Ovary (tissue), 9 donors: ENCODE results near the gene HCRTR1. TPM values are rescaled to one million over a fixed set of nuclear protein-coding genes. Genes with fewer than 3 reads are reported as not detected.

Source experiments
- DNase-seq, 5 donors: peaks; one replicate each; pipeline ENCODE4 v3.0.0-alpha.2; 2019 to 2020
- H3K27ac ChIP-seq, 2 donors: fragments of 200-600 bp; one replicate each; pipeline versions ENCODE4 v1.5.1 to v1.8.0; 2019 to 2022
- H3K27me3 ChIP-seq: fragments of 200-600 bp; one replicate; pipeline ENCODE4 v1.8.0; 2022
- H3K36me3 ChIP-seq: fragments of 200-600 bp; sonication (generic); one replicate; pipeline ENCODE4 v1.5.1; 2019
- H3K4me1 ChIP-seq: one replicate; pipeline ENCODE4 v1.8.1; 2013; ENCODE audit warnings: mild to moderate bottlenecking, moderate library complexity; ENCODE audit not compliant: insufficient read depth
- H3K4me3 ChIP-seq: fragments of 200-600 bp; sonication (generic); one replicate; pipeline ENCODE4 v1.5.1; 2017
- H3K9me3 ChIP-seq, 2 donors: fragments of 200-600 bp in 1 of 2; sonication (generic) in 1 of 2; one replicate each; pipeline versions ENCODE4 v1.5.1 to v1.8.1; 2013 to 2019; ENCODE audit warnings: mild to moderate bottlenecking in 1 of 2, moderate library complexity in 1 of 2
- EP300 ChIP-seq: sonication (generic); formaldehyde crosslinking; IDR thresholded peaks from one replicate; pipeline ENCODE4 v1.6.1; 2017; ENCODE audit warnings: antibody characterized with exemption
- POLR2A ChIP-seq: fragments of 450-650 bp; IDR thresholded peaks from one replicate; pipeline ENCODE4 v1.6.1; 2017; ENCODE audit warnings: antibody characterized with exemption, mild to moderate bottlenecking, moderate library complexity
- WGBS, 3 donors: extraction: QIAGEN DNeasy Blood & Tissue Kit in 1 of 3; methylation state at CpG; one replicate each; pipeline versions ENCODE4 v1.1.5 to v1.1.7; 2013 to 2017; 5-methylcytosine and 5-hydroxymethylcytosine counted together
- intact Hi-C, 4 donors: fragments of 100-400 bp; cut with DNase I; formaldehyde crosslinking; loops; one replicate each; pipeline versions ENCODE4 v1.11.0 to v1.15.1; 2022 to 2023
- polyA plus RNA-seq, 2 donors: library from polyadenylated mRNA; stranded (reverse); fragments of 200-250 nt in 1 of 2; fragments of 350-450 nt in 1 of 2; fragmentation: Illumina TruSeq in 1 of 2; extraction: RNeasy Lipid Tissue Mini Kit (QIAGEN cat#74804) in 1 of 2; gene quantifications; one replicate each; pipeline ENCODE4 v1.2.3, GENCODE V29; 2013 to 2014
- total RNA-seq, 7 donors: library from RNA; depleted of rRNA in 2 of 7; stranded (reverse); fragments of >200 nt in 2 of 7; fragmentation: NEBNext Ultra II Directional in 3 of 7; extraction: Animal tissue kit (Norgen Biotek cat#: 25700) in 3 of 7; gene quantifications; one replicate each; pipeline versions ENCODE4 v1.1.0 to v1.2.4, GENCODE V29; 2016 to 2023
- TF ChIP-seq, protein P1 (sequence below), 3 donors: fragments of 450-650 bp in 2 of 3; fragments of 200-600 bp in 1 of 3; IDR thresholded peaks; one replicate each; pipeline versions ENCODE4 v1.5.1 to v1.8.0; 2016 to 2022; ENCODE audit warnings: antibody characterized with exemption in 3 of 3, mild to moderate bottlenecking in 1 of 3
- donor health status: DM: no; HTN: no; CAD: no; lungs with moderate emphysema.
- donor health status: DM: no; HTN: no; CAD: no.
- donor health status: Bipolar disorder and iron deficiency.
- donor health status: DM: yes; HTN: yes; CAD: no.
- donor health status: DM: no; HTN: no; CAD: no.
- donor health status: DM: yes; HTN: yes; CAD: no.

Gene HCRTR1
- total and polyA plus RNA-seq, 9 donors = not detected

DNA sequence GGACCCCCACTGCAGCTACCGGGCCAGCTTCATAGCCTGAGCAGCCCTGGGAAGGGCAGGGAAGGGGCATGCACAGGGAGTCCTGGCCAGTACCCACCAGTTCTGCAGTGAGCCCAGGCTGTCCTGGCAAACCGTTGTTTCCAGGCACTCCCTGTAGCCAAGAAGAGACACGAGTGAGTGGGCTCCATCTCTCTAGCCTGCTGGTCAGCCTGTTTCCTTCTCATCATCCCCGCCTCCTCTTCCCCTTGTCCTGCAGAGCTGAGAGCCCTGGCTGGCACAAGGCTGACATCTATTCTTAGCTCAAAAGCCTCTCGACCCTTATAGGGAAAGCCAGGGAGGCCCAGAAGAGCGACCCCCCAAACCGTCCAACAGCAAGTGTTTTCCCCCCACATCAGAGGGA lies 57.7 kb downstream of the HCRTR1 start:
- Histone ChIP-seq H3K4me3 (no peak overlapping the region), H3K36me3 (no peaks in the 10 kb centered on the region), H3K9me3 (no peaks in the 10 kb centered on the region), H3K4me1 (peaks cover 13% of the 10 kb centered on the region), H3K27ac (no peak overlapping the region), H3K27me3 (no peaks in the 10 kb centered on the region)
- TF ChIP-seq, protein P1, sequence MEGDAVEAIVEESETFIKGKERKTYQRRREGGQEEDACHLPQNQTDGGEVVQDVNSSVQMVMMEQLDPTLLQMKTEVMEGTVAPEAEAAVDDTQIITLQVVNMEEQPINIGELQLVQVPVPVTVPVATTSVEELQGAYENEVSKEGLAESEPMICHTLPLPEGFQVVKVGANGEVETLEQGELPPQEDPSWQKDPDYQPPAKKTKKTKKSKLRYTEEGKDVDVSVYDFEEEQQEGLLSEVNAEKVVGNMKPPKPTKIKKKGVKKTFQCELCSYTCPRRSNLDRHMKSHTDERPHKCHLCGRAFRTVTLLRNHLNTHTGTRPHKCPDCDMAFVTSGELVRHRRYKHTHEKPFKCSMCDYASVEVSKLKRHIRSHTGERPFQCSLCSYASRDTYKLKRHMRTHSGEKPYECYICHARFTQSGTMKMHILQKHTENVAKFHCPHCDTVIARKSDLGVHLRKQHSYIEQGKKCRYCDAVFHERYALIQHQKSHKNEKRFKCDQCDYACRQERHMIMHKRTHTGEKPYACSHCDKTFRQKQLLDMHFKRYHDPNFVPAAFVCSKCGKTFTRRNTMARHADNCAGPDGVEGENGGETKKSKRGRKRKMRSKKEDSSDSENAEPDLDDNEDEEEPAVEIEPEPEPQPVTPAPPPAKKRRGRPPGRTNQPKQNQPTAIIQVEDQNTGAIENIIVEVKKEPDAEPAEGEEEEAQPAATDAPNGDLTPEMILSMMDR (IDR thresholded peaks at IDR 0.05) = no peak
- TF ChIP-seq POLR2A = no peak
- TF ChIP-seq EP300 = no peak
- no peak for DNase-seq
- intact Hi-C loops = no loop called here
- 62 to 72% (median 67%) methylated on average over 7 of the region's 7 CpGs for WGBS, 3 donors

- intact Hi-C loops = no loop called here
- H3K4me3 ChIP-seq = no peak overlapping the region
- no peaks in the 10 kb centered on the region for H3K36me3 ChIP-seq
- no peak for DNase-seq
- H3K9me3 ChIP-seq = no peaks in the 10 kb centered on the region
- no peaks in the 10 kb centered on the region for H3K27me3 ChIP-seq
- WGBS, 3 donors = 90 to 91% (median 91%) methylated on average over 14 of the region's 14 CpGs
- TF ChIP-seq, protein P1 (IDR thresholded peaks at IDR 0.05) = no peak
- TF ChIP-seq EP300 (no peak), POLR2A (no peak)
- no peak overlapping the region for H3K27ac ChIP-seq
- peaks cover 7% of the 10 kb centered on the region for H3K4me1 ChIP-seq
Measured at GRCh38 chr1:31675756-31676155, 58.3 kb downstream of the HCRTR1 start.

Other genes with a start within 250 kb of the HCRTR1 start
- 10 to 100 TPM in 6 of 7 donors, 1 to 10 TPM in 1; 3.3 to 39.3 (median 24.2) TPM for gene FABP3, start 244.6 kb upstream of the HCRTR1 start, total RNA-seq
- 100 to 1,000 TPM in 1 of 2 donors, 10 to 100 TPM in 1; 20.0 to 153 TPM for gene FABP3, start 244.6 kb upstream of the HCRTR1 start, polyA plus RNA-seq
- 10 to 100 TPM in 1 of 7 donors, 1 to 10 TPM in 3, under 1 TPM in 3; 0.25 to 15.2 (median 2.0) TPM for gene SERINC2, start 204.5 kb upstream of the HCRTR1 start, total RNA-seq
- under 1 TPM in 1 of 2 donors, not detected in 1; 0.90 TPM for gene SERINC2, start 204.5 kb upstream of the HCRTR1 start, polyA plus RNA-seq
- 10 to 100 TPM; 27.1 to 57.3 (median 31.4) TPM for gene TINAGL1, start 41.2 kb upstream of the HCRTR1 start, total RNA-seq
- 10 to 100 TPM; 30.0 to 55.0 TPM for gene TINAGL1, start 41.2 kb upstream of the HCRTR1 start, polyA plus RNA-seq
- gene PEF1, start 27.2 kb downstream of the HCRTR1 start, total RNA-seq = 10 to 100 TPM; 31.7 to 65.2 (median 59.9) TPM
- gene PEF1, start 27.2 kb downstream of the HCRTR1 start, polyA plus RNA-seq = 10 to 100 TPM; 54.3 to 58.2 TPM
- 100 to 1,000 TPM in 5 of 7 donors, 10 to 100 TPM in 2; 64.4 to 237 (median 157) TPM for gene COL16A1, start 86.3 kb downstream of the HCRTR1 start, total RNA-seq
- gene COL16A1, start 86.3 kb downstream of the HCRTR1 start, polyA plus RNA-seq = 100 to 1,000 TPM in 1 of 2 donors, 10 to 100 TPM in 1; 19.8 to 194 TPM
- gene ADGRB2, start 146.7 kb downstream of the HCRTR1 start, total RNA-seq = 1 to 10 TPM in 6 of 7 donors, under 1 TPM in 1; 0.48 to 7.2 (median 1.6) TPM
- gene ADGRB2, start 146.7 kb downstream of the HCRTR1 start, polyA plus RNA-seq = 1 to 10 TPM in 1 of 2 donors, under 1 TPM in 1; 0.30 to 2.6 TPM
- 1 to 10 TPM in 2 of 7 donors, under 1 TPM in 4, not detected in 1; 0.15 to 1.7 (median 0.54) TPM for gene SPOCD1, start 198.3 kb downstream of the HCRTR1 start, total RNA-seq
- gene SPOCD1, start 198.3 kb downstream of the HCRTR1 start, polyA plus RNA-seq = under 1 TPM; 0.30 to 0.42 TPM